Measurements from ENCODE around the gene ENTPD8.

- TF ChIP-seq POLR2A (IDR thresholded peaks at IDR 0.05) (no peak), CTCF (IDR thresholded peaks at IDR 0.05) (no peak)
Measured at GRCh38 chr9:137455359-137455991, 14.3 kb upstream of the ENTPD8 start.

Measured in uterus (tissue), 2 donors.